ENCODE results near the gene PIGQ.

PIGQ gene

DNA sequence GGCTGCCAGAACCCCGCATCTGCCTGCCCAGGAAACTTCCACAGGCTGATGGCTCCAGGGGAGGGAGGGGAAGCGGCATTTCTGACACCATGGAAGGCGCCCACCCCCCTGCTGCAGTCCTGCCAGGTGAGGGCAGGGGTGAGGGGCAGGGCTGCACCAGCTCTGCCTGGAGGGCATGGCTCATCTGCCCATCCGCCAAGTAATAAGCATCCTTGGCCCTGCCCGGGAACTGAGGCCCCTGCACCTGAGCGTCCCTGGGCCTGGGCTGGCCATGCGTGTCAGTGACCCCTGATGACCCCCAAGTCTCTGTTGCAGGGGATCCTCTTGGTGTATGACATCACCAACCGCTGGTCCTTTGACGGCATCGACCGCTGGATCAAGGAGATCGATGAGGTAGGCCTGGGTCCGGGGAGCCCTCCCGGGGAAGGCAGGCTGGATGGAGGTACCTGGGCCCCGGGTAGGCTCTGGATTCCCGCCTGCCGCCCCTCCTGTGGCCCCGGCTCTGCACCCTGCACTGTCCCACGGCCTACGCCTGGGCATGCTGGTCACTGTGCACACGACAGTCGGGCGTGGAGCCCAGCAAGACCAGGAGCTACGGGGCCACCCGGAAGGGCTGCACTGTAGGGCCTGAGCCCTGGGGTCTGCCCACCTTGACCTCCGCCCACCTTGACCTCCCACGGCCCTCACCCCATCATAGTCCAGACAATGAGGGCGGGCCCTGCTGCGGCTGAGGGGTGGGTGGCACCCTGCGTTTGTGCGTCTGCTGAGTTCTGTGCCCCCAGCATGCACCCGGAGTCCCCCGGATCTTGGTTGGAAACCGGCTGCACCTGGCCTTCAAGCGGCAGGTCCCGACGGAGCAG is 55.6 kb downstream of the PIGQ start:
- Mint-ChIP-seq H3K9me3 (no peaks in the 10 kb centered on the region), H3K4me3 (no peak overlapping the region), H3K4me1 (no peaks in the 10 kb centered on the region), H3K27ac (ENCODE audit: low read depth) (no peak overlapping the region), H3K27me3 (no peaks in the 10 kb centered on the region), H3K36me3 (ENCODE audit: insufficient read depth) (peaks cover 8% of the 10 kb centered on the region)
- no peak for ATAC-seq (replicated peaks; ENCODE audit: extremely low read depth, poor library complexity, severe bottlenecking)
- no peak for DNase-seq (ENCODE audit: low spot score in 2 of 2)

DNA sequence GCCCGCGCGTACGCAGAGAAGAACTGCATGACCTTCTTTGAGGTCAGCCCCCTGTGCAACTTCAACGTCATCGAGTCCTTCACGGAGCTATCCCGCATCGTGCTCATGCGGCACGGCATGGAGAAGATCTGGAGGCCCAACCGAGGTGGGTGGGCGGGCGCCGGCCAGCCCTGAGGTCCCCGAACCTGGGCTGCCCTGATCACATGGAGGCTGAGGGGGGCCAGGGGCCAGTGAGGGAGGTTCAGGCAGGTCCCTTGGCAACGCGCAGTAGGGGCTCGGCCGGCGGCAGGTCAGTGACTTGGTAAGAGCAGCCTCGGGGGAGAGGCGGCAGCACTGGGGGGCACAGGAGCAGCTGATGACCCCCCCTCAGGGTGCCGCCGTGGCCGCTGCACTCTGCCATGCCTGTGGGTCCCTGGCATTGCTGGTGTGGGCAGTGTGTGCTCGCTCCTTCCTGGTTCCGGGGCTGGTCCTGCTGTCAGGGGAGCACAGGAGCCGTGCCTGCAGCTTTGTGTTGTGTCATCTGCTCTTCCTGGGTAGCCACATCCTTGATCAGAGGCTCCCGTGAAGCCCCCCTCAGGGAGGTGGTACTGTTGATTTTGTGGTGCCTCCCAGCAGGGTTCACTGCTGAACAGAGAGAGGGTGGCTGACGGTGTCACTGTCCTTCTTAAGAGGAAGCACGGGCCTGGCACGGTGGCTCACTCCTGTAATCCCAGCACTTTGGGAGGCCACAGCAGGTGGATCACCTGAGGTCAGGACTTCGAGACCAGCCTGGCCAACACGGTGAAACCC is 56.4 kb downstream of the PIGQ start:
- Mint-ChIP-seq H3K27me3 (no peaks in the 10 kb centered on the region), H3K9me3 (no peaks in the 10 kb centered on the region), H3K4me1 (no peaks in the 10 kb centered on the region), H3K36me3 (ENCODE audit: insufficient read depth) (peaks cover 9% of the 10 kb centered on the region), H3K4me3 (no peak overlapping the region), H3K27ac (ENCODE audit: low read depth) (no peak overlapping the region)
- no peak for ATAC-seq (replicated peaks; ENCODE audit: extremely low read depth, poor library complexity, severe bottlenecking)
- no peak for DNase-seq (ENCODE audit: low spot score in 2 of 2)

DNA sequence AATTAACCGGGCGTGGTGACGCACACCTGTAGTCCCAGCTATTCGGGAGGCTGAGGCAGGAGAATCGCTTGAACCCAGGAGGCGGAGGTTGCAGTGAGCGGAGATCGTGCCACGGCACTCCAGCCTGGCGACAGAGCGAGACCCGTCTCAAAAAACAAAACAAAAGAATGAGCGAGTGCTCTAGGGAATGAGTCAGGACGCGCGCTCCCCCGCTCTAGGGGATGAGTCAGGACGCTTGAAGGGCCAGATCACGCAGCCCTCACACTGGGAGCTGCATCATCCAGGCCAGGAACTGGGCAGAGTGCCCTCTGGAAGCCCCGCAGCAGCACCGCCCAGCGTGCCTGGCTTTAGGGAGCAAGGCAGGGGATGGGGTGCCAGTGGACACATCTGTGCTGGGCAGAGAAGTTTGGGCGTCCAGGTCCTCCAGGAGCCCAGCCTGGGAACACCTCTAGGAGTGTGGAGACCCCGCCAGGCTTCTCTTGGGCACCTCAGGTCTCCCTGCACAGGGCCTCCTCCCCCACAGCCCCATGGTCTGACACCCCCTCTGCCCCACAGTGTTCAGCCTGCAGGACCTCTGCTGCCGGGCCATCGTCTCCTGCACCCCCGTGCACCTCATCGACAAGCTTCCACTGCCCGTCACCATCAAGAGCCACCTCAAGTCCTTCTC is 57.2 kb downstream of the PIGQ start:
- H3K9me3 Mint-ChIP-seq, result no peaks in the 10 kb centered on the region
- no peaks in the 10 kb centered on the region for H3K4me1 Mint-ChIP-seq
- ATAC-seq (replicated peaks; ENCODE audit: extremely low read depth, poor library complexity, severe bottlenecking) (no peak), DNase-seq (ENCODE audit: low spot score in 2 of 2) (no peak)
- peaks cover 9% of the 10 kb centered on the region for H3K36me3 Mint-ChIP-seq (ENCODE audit: insufficient read depth)
- H3K4me3 Mint-ChIP-seq, result no peak overlapping the region
- H3K27me3 Mint-ChIP-seq, result no peaks in the 10 kb centered on the region
- no peak overlapping the region for H3K27ac Mint-ChIP-seq (ENCODE audit: low read depth)

DNA sequence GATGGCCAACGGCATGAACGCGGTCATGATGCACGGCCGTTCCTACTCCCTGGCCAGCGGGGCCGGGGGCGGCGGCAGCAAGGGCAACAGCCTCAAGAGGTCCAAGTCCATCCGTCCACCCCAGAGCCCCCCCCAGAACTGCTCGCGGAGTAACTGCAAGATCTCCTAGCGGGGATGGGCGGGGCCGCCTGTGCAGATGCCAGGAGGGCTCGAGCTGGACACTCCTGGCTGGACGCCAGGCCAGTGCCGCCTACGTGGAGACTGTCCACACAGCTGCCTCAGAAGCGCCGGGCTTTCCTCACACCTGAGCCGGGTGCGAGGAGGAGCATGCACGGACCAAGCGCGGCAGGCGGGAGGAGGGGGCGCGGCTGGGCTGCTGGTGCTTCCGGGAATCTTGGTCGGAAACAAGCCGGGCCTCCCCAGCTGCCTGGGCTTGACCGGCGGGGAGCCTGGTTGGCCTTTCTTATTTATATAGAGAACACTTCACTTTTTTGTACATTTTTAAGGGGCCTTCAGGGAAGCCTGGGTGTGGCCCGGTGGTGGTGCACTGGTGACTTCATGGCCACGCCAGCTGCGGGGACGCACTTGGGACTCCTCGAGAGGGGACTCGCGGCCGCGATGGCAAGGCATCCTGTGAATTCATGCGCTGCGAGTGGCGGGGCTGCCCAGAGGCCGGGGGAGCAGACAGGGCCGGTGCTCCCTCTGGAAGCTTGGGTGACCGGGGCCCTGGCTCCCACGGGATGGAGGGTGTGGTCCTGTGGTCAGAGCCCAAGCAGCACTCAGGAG is 57.9 kb downstream of the PIGQ start:
- H3K4me3 Mint-ChIP-seq, result no peak overlapping the region
- peaks cover 9% of the 10 kb centered on the region for H3K36me3 Mint-ChIP-seq (ENCODE audit: insufficient read depth)
- ATAC-seq (replicated peaks; ENCODE audit: extremely low read depth, poor library complexity, severe bottlenecking) (no peak), DNase-seq (ENCODE audit: low spot score in 2 of 2) (no peak)
- no peaks in the 10 kb centered on the region for H3K27me3 Mint-ChIP-seq
- no peaks in the 10 kb centered on the region for H3K9me3 Mint-ChIP-seq
- no peaks in the 10 kb centered on the region for H3K4me1 Mint-ChIP-seq
- H3K27ac Mint-ChIP-seq (ENCODE audit: low read depth), result no peak overlapping the region

DNA sequence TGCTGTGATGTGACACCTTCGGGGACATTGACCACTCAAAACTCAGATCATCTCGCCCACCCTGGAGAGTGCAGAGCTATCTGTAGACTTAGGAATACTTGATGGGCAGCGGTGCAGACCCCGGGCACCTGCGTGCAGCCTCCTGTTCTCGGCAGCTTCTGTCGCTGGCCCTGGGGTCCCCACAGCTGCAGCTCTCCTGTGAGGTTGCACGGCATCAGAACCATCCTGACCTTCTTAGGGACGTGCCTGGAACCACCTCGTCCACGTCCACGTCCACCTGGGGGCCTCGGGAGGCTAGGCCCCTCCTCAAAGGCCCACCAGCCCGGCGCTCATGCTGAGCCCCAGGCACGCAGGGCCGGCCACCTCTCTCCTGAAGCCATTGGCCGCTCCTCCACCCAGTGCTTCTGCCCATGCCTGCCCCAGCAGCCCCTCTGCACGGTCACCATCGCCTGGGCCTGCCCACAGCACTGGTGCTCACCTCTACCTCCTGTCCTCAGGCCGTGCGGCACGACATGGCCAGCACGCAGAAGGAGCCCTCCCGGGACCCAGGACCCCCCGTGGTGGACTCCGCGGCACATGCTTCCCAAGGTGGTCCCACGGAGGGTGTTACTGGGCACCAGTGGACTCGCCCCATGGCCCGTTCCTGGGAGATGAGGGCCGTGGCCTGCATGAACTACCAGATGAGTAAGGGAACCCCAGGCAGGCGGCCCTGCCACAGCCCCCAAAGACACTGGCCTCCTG is 58.7 kb downstream of the PIGQ start:
- Mint-ChIP-seq H3K36me3 (ENCODE audit: insufficient read depth) (peaks cover 9% of the 10 kb centered on the region), H3K4me3 (no peak overlapping the region), H3K27ac (ENCODE audit: low read depth) (no peak overlapping the region), H3K4me1 (no peaks in the 10 kb centered on the region), H3K27me3 (no peaks in the 10 kb centered on the region), H3K9me3 (no peaks in the 10 kb centered on the region)
- ATAC-seq (replicated peaks; ENCODE audit: extremely low read depth, poor library complexity, severe bottlenecking), result no peak
- DNase-seq (ENCODE audit: low spot score in 2 of 2), result no peak

DNA sequence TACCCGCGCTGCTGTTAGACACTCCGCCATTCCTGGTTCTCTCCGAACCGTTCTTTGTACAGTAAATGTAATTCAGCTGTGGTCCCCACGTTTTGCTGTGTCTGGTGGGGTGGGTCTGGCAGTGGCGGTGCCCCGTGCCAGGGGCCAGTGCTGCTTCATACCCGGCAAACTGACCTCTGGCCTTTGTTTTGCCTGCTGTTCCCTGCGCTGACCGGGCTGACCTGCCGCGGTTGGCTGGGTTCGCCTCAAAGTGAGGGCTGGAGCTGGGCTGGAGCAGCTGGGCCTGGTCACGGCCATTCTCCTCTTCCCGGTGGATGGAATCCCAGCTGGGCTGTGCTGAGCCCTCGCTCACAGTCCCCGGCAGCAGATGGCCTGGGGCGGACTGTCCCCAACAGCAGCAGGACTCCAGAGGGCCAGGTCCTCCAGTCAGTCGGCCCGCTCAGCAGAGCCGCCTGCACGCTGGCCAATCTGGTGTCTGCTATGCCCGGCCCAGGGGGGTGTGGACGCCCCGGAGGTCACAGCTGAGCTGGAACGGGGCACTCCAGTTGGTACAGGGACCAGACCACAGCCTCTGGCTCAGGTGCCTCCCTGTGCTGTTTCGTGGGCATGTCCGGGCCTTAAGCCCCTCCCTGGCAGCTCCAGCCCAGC is 59.5 kb downstream of the PIGQ start:
- Mint-ChIP-seq H3K4me3 (no peak overlapping the region), H3K36me3 (ENCODE audit: insufficient read depth) (peaks cover 13% of the 10 kb centered on the region), H3K27ac (ENCODE audit: low read depth) (no peak overlapping the region), H3K4me1 (no peaks in the 10 kb centered on the region), H3K9me3 (no peaks in the 10 kb centered on the region), H3K27me3 (no peaks in the 10 kb centered on the region)
- ATAC-seq (replicated peaks; ENCODE audit: extremely low read depth, poor library complexity, severe bottlenecking), result no peak
- no peak for DNase-seq (ENCODE audit: low spot score in 2 of 2)

DNA sequence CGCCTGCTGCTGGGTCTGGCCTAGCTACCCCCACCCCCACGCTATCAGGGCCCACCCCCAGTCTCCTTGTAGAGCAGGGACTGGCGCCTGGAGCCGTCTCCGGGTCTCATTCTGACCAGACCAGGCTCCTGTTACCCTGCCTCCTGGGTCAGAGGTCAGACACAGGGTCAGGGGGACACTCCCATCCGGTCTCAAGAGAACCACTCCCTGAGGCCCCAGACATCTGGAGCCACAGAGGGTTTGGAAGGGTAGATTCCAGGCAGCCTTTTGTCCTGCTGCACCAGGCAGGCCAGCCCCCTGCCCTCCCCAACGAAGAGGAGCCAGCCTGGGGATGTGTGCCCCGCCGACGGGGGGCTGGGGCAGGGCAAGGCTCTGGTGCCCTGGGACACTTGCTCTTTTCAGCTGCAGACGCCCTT is 60.1 kb downstream of the PIGQ start:
- Mint-ChIP-seq H3K9me3 (no peaks in the 10 kb centered on the region), H3K4me3 (no peak overlapping the region)
- no peak for ATAC-seq (replicated peaks; ENCODE audit: extremely low read depth, poor library complexity, severe bottlenecking)

DNA sequence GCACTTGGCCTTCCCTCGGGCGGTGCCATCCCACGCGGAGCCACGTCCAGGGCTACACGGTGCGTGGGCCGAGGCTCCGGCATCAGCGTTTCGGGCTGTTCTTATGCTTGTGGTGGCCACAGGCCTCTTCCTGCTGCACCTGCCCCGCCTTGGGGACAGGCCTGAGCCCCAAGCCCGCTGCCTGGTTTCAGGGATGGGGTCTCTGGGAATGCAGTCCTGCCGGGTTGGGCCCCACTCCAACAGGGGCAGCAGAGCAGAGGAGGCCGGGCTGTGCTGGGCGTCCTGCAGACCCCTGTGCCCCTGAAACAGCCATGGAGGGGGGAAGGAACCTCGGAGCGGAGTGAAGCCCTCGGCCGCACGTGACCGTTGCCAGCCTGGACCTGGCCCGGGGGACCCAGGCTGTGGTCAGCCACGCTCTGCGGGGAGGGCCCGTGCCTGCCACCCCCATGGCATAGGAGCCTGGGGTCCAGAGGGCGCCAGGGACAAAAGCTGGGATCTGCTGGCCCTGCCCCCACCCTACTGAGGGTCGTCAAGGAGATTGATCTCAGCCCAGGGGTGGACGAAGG is 60.6 kb downstream of the PIGQ start:
- Mint-ChIP-seq H3K27me3 (no peaks in the 10 kb centered on the region), H3K4me3 (no peak overlapping the region), H3K9me3 (no peaks in the 10 kb centered on the region), H3K27ac (ENCODE audit: low read depth) (no peak overlapping the region), H3K4me1 (no peaks in the 10 kb centered on the region), H3K36me3 (ENCODE audit: insufficient read depth) (peaks cover 13% of the 10 kb centered on the region)
- DNase-seq (ENCODE audit: low spot score in 2 of 2), result no peak
- no peak for ATAC-seq (replicated peaks; ENCODE audit: extremely low read depth, poor library complexity, severe bottlenecking)

More for the DNA sequence above, 60.1 kb downstream of the PIGQ start:
- H3K27ac Mint-ChIP-seq (ENCODE audit: low read depth), result no peak overlapping the region
- no peak for DNase-seq (ENCODE audit: low spot score in 2 of 2)
- H3K27me3 Mint-ChIP-seq, result no peaks in the 10 kb centered on the region
- no peaks in the 10 kb centered on the region for H3K4me1 Mint-ChIP-seq
- H3K36me3 Mint-ChIP-seq (ENCODE audit: insufficient read depth), result peaks cover 13% of the 10 kb centered on the region

DNA sequence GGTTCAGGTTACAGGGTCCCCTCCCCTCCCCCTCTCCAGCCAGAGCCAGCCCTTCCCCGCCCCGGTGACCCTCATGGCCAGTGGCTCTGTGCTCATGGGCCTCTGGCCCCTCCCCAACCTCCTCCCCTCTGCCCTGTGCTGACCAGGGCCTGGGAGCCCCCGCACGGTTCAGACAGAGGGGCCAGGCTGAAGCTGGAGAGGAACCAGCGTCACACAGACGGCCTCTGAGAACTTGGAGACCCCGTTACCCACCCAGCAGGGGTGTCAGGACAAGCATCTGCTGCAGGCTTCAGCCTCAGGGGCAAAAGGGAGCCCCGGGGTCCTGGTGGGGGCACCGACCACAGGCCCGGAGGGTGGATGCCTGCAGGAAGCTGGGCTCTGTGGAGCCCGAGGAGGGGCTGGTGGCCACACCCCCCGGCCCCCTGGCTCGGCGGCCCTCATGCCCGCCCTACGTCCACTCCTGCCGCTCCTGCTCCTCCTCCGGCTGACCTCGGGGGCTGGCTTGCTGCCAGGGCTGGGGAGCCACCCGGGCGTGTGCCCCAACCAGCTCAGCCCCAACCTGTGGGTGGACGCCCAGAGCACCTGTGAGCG is 61.1 kb downstream of the PIGQ start, which contains the start of gene WFIKKN1:
TSS of gene WFIKKN1 (plus strand) at position 171 of the 591 bp plus-strand sequence. CDS start at position 440, 269 bp downstream.
- Mint-ChIP-seq H3K4me1 (no peaks in the 10 kb centered on the region), H3K27me3 (no peaks in the 10 kb centered on the region), H3K27ac (ENCODE audit: low read depth) (no peak within 1 kb of the TSS), H3K36me3 (ENCODE audit: insufficient read depth) (peaks cover 13% of the 10 kb centered on the region), H3K4me3 (no peak within 1 kb of the TSS), H3K9me3 (no peaks in the 10 kb centered on the region)
- ATAC-seq (replicated peaks; ENCODE audit: extremely low read depth, poor library complexity, severe bottlenecking) (no peak), DNase-seq (ENCODE audit: low spot score in 2 of 2) (no peak)

DNA sequence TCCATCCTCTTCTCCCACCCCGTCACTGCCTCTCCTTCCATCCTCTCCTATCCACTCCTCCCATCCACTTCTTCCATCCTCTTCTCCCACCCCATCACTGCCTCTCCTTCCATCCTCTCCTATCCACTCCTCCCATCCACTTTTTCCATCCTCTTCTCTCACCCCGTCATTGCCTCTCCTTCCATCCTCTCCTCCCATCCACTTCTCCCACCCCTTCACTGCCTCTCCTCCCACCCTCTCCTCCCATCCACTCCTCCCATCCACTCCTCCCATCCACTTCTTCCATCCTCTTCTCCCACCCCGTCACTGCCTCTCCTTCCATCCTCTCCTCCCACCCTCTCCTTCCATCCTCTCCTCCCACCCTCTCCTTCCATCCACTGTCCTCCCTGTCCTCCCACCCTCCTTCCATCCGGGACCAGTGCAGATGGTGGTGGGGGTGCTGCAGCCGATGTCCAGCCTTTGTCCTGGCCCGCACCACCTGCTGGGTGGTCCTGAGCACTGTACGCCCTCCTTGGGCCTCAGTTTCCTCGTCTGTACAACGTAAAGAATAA is 62.1 kb downstream of the PIGQ start:
- Mint-ChIP-seq H3K27me3 (no peaks in the 10 kb centered on the region), H3K4me3 (no peak overlapping the region), H3K4me1 (peaks cover 7% of the 10 kb centered on the region), H3K9me3 (no peaks in the 10 kb centered on the region), H3K27ac (ENCODE audit: low read depth) (no peak overlapping the region), H3K36me3 (ENCODE audit: insufficient read depth) (peaks cover 19% of the 10 kb centered on the region)
- DNase-seq (ENCODE audit: low spot score in 2 of 2) (no peak), ATAC-seq (replicated peaks; ENCODE audit: extremely low read depth, poor library complexity, severe bottlenecking) (no peak)

Data from central memory CD8-positive, alpha-beta T cell (primary cell).